NCI-H446 treated with DMSO at 0.1 percent for 48 hours (cell line): Measurements from ENCODE around the gene FBXL5.

Experiments used
- DNase-seq: peaks from one replicate; lab custom pipeline; 2025; lab: John Stamatoyannopoulos, UW

FBXL5 gene

DNA sequence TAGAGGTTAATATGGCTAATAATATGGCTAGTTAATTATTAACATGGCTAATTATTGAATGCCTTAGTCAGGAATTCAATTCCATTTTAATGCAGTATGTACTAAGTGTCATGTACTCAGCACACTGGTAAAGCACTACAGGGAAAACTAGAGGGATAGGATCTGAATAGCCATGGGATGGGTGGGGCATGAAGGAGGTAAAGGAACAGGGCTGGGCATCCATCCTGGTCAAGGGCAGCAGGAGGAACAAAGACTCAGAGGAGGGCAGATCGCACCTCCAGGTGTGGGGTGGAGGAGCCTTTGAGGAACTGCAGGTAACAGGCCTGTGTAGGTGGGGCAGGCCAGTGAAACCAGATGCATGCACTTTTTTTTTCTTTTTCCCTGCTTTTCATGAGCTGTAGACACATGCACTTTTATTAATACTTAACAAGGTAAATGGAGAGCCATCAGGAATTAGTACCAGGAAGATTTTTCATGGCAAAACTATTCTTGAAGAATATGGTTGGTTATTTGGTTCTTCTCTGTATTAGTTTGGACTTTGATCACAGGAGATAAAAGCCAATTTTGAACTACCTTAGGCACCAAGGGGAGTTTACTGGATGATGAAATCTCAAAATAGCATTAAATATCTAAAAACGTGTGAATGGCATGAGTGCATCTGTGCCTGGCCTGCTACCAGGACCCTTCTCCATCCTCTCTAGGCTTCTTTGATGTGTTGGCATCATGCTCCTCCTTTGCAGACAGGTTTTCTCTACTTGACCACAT lies 97.2 kb downstream of the FBXL5 start:
- DNase-seq = no peak

DNA sequence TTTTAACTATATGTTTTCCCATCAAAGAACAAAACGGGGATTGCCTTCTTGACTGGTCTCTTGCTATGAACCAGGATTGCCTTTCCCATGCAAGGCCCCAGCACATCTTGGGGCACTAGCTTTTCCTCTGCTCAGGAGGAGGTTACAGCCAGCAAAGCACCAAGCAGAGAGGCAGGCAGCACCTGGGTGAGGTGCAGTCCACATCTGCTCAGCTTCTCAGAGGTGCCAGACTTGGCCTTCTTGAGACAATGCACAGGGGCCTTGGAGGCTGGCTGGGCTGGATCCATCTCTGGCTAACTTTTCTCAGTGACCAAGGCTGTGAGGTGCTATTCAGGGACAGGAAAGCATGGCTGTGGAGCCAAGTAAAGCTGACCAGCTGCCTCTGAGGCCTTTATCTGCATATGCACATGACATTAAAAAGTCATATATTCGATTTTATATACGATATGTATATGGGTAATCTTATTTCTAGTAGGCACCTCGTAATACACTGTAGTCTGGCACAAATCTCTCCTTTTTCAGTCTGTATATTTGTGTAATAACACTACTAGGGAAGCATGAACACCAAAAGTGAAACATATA lies 98.6 kb downstream of the FBXL5 start:
- DNase-seq = no peak
